HG03460 (cell line): ENCODE data around the gene EXOC3.
"Not testable (repeated sequence)": the region's sequence is repeated elsewhere in the genome, so short reads cannot be mapped to it uniquely, and the experiment has no call there.

Experiments used
- ATAC-seq: cut with Tn5 transposase; IDR thresholded peaks from one replicate; pipeline ENCODE4 v1.9.1; 2021; ENCODE audit not compliant: unreplicated experiment

The EXOC3 gene

DNA sequence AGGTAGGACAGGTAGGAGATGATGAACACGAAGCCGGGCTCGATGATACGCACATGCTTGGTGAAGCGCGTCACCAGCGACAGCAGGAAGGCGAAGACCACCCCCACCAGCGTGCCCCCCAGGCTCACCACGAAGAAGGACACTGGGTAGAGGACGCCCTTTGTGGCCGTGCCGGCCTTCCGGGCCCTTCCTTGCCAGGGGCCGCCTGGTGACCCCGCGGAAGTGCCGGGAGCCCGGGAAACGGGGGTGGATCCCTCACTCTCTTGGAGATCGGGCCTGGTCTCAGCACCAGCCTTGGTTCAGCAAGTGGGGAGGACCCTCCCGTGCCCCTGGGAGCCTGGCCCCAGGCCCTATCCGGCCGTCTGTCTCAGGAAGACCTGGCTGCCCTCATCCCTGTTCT, 41.6 kb downstream of the EXOC3 start:
- ATAC-seq = no peak

GRCh38 chr5:485113-485945, 42.4 kb downstream of the EXOC3 start:
- no peak for ATAC-seq

DNA sequence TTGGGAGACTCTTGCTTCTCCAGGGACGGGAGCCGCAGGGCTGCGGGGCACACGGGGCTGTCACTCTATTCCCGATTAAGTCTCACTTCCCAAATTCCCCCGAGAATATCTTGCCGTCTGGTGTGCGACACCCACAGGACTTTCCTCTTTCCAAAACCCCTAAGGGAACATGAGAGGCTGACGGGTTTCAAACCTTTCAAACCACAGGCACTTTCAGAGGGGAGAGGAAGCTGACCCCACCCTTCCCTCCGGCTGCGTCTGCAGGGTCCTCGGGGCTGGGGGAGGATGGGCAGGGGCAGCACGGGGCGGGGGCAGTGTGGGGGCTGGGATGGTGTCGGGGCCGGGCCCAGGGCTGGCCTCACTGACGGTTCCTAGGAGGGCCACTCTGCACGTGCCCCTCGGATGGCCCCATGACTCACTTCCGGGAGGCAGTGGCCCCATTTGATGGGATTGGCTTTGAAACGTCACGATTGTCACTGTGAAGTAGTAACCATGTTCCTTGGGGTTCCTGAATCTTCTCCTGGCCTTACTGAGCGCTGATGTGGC, 43.0 kb downstream of the EXOC3 start:
- no peak for ATAC-seq

DNA sequence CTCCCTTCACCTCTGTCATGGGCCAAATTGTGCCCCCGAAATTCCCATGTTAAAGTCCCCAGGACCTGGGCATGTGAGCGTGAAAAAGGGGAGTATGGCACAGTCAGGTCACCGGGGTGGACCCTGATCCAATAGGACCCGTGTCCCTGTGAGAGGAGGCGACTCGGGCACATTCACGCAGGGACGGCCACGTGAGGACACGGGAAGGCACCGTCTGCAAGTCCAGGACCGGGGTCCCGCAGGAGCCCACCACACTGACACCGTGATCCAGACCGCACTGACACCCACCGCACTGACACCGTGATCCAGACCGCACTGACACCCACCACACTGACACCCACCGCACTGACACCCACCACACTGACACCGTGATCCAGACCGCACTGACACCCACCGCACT, 43.6 kb downstream of the EXOC3 start:
- not testable (repeated sequence) for ATAC-seq

DNA sequence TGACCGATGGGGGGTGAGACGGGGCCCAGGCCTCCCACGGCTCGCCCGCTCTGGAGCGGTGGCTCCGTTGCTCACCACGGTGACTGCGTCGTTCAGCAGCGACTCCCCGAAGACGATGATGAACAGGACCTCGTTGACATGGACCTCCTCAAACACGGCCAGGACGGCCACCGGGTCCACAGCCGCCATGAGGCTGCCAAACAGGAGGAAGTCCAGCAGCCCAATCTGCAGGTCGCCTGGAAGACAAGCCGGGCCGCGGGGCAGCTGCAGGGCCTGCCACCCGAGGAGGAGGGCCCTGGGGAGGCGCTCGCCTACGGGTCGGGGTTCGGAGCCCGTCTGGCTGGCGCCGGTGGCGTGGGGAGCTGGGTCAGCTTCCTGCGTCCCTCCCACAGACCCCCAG, 45.3 kb downstream of the EXOC3 start:
- ATAC-seq = no peak

GRCh38 chr5:488744-489688, 46.0 kb downstream of the EXOC3 start:
- no peak for ATAC-seq

GRCh38 chr5:489689-490080, 46.7 kb downstream of the EXOC3 start:
- ATAC-seq = no peak

- ATAC-seq = no peak
These were observed 47.4 kb downstream of the EXOC3 start for GRCh38 chr5:490116-491106.

- ATAC-seq = no peak
These were observed 48.3 kb downstream of the EXOC3 start for GRCh38 chr5:491119-491855.

DNA sequence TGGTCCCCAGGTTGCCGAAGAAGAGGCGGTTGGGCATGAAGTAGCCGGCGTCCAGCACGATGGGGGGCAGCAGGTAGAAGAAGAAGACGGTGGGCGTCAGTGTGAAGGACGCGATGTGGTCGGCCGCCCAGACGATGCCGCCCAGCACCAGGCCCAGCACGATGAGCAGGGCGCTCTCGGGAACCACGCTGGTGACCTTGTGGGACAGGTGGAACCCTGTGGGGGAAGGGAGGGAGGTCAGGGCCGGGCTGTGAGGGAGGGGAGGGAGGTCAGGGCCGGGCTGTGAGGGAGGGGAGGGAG, 48.8 kb downstream of the EXOC3 start:
- ATAC-seq = no peak

- ATAC-seq = no peak
These were observed 49.4 kb downstream of the EXOC3 start for GRCh38 chr5:492314-492893.

DNA sequence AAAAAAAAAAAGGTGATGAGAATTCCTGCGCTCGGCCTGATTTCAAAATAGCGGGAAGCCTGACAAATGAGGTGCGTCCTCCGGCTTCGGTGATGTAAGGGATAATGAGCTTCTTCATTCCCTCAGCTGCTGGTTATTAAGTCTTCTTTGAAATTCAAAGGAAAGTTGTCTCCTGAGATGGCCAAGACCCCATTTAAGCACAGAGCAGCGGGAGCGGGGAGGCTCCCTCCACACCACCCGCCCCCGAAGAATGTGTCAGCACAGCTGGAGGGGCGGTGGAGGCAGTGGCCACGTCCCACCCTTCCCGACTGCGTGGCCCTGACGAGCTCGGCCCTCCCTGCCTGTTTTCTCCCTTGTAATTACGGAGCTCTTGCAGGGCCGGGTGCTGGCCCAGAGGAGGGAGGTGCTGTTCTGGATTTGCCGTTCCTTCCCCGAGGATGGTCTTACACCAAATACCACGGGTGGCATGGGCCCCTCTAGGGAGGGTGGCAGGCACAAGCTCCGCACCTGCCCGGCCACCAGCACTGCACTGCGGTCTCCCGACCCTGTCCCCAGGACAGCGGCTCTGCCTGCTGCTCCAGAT, 50.2 kb downstream of the EXOC3 start:
- no peak for ATAC-seq

- no peak for ATAC-seq
These were observed 50.8 kb downstream of the EXOC3 start for GRCh38 chr5:493758-494157.

- no peak for ATAC-seq
These were observed 51.8 kb downstream of the EXOC3 start for GRCh38 chr5:494667-495255.

- ATAC-seq = no peak
These were observed 53.1 kb downstream of the EXOC3 start for GRCh38 chr5:496028-496427.

DNA sequence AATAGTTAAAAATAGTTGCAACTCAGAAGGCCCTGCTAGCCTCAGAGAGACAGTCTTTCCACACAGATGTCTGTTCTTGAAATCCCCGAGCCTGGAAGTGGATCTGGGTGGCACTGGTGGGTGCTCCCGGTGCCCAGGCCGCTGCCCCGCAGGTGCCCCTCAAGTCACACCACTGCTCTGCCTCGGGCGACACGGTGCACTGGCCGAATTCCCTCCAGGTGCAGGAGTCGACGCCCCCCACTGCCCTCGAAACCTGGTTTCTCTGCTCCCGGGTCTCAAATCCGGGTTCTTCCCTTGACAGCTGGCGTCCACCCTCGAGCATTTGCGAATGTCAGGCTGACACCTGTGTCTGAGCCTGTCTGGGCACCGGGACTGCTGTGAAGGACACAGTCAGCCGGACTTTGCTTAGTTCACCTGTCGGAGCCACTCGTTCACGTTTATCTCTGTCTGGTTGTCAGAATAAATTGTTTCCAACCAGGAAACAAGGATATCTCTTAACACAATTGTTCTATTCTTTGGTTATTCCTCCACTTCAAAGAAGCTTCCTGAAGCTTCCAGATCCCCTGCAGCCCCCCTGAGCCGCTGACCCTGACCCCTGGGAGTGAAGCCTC, 54.2 kb downstream of the EXOC3 start:
- no peak for ATAC-seq

DNA sequence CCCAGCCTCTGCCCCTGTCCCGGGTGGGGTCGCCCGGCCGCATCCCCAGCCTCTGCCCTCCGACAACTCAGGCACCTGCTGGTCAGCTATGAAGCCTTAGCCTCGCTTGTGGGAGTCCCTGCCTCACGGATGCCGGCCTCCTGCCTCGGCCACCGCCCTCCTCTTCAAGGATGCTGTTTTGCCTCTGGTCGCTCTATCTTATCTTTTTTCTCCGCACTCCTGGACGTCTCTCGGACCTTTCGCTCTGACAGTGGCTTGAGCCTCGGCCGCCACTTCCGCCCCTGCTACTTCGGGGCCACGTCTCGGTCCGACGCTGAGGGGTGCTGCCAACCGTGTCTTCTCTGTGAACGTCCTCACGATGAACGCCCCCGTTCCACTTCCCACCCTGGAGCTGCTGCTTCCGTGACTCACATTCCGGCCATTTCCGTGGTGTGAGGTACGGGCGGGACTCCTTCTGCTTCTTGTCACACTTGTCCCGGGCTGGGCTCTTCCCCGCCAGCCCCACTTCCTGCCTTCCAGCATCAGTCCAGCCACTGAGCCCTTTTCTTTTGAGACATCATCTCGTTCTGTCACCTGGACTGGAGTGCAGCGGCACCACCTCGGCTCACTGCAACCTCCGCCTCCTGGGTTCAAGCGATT, 55.0 kb downstream of the EXOC3 start:
- ATAC-seq = no peak
